ENCODE data around the gene E2F2. TPM values are rescaled to one million over a fixed set of nuclear protein-coding genes. Genes with fewer than 3 reads are reported as not detected.

Gene E2F2
- total RNA-seq, 1 experiment from 2014 or later, result 8.1 TPM

DNA sequence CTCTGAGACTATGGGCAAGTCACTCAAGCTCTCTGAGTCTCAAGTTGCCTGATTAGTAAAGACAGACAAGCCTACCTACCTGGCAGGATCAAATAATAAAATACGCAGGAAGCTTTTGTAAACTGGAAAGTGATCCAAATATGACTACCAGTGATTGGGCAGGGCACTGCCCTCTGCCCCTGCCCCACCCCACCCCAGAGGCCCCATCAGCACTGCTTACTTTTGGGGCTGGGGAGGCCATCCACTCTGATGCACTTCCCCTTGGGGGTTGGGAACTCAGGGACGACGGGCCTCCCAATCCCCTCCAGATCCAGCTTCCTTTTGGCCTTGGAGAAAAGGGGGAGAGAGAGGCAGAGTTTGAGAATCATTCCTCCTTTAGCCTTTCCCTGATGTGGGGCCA is 6.9 kb downstream of the E2F2 start:
- no peaks in the 10 kb centered on the region for H3K9me3 Mint-ChIP-seq (ENCODE audit: low read depth, unreplicated experiment)
- H3K36me3 Mint-ChIP-seq (ENCODE audit: insufficient read depth, unreplicated experiment), result peaks cover 6% of the 10 kb centered on the region
- H3K4me3 Mint-ChIP-seq (ENCODE audit: low read depth, unreplicated experiment), result no peak overlapping the region
- BruUV-seq (replicated peaks), result no TSS peak
- intact Hi-C loops (cut with micrococcal nuclease; ENCODE audit: unreplicated experiment), result no loop called here
- TF ChIP-seq, protein P1, sequence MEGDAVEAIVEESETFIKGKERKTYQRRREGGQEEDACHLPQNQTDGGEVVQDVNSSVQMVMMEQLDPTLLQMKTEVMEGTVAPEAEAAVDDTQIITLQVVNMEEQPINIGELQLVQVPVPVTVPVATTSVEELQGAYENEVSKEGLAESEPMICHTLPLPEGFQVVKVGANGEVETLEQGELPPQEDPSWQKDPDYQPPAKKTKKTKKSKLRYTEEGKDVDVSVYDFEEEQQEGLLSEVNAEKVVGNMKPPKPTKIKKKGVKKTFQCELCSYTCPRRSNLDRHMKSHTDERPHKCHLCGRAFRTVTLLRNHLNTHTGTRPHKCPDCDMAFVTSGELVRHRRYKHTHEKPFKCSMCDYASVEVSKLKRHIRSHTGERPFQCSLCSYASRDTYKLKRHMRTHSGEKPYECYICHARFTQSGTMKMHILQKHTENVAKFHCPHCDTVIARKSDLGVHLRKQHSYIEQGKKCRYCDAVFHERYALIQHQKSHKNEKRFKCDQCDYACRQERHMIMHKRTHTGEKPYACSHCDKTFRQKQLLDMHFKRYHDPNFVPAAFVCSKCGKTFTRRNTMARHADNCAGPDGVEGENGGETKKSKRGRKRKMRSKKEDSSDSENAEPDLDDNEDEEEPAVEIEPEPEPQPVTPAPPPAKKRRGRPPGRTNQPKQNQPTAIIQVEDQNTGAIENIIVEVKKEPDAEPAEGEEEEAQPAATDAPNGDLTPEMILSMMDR (IDR thresholded peaks at IDR 0.05; ENCODE audit: unreplicated experiment), result no peak
- CTCF ChIA-PET, result interaction anchor here (0.6 to 1.5 kb wide), 3 partner anchors 21 to 113 kb away, joined by 3 to 7 read pairs (median 4); no protein-coding TSS in a partner anchor
- H3K27me3 Mint-ChIP-seq (ENCODE audit: unreplicated experiment), result no peaks in the 10 kb centered on the region
- peaks cover 32% of the 10 kb centered on the region for H3K4me1 Mint-ChIP-seq (ENCODE audit: low read depth, unreplicated experiment)
- H3K27ac Mint-ChIP-seq (ENCODE audit: unreplicated experiment), result no peak overlapping the region
- DNase-seq, result no peak

DNA sequence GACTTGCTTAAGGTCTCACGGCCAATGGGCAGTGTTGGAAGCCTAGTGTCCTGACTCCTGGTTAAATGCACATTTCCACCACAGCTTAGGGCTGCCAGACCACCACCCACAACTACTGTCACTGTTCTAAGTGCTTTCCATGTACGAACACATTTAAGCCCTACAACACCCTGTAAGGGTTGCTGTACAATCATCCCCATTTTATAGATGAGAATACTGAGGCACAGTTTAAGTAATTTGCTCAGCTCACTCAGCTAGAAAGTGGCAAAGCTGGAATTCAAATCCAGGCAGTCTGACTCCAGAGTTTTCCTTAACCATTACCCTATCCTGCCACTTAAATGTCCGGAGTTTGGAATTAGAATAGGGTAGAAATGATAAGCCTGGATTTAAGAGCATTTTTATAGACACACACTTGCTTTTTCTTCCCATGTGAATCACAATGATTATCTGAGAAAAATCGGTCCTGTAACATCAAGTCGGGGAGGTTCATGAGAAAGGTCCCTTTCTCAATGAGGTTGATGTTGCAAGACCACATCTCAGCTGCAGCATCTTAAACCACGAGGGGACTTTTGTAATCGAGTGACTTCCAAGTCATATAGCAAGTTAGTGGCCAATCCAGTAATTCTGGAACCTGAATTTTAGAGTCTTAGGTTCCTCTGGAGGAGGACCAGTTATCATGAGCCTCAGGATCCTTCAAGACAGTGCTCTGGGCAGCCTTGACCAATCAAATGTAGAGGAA is 8.6 kb downstream of the E2F2 start:
- no peak for DNase-seq

DNA sequence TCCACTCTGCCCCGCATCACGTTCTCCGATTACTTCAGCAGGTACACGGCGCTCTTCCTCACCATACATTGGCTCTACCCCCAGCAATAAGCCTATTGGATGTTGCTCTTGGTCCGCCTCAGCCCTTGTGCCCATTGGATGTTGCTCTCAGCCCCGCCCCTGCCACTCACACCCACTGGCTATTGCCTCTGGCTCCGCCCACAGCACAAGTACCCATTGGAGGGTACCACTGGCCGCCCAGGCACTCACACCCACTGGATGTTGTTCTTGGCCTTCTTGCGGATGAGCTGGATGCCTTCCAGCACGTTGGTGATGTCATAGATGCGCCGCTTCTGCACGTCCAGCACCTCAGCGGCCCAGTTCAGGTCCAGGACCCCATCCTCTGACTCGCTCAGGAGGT is 9.4 kb downstream of the E2F2 start:
- Mint-ChIP-seq H3K4me1 (ENCODE audit: low read depth, unreplicated experiment) (peaks cover 16% of the 10 kb centered on the region), H3K27ac (ENCODE audit: unreplicated experiment) (no peak overlapping the region), H3K36me3 (ENCODE audit: insufficient read depth, unreplicated experiment) (peaks cover 4% of the 10 kb centered on the region), H3K27me3 (ENCODE audit: unreplicated experiment) (no peaks in the 10 kb centered on the region), H3K9me3 (ENCODE audit: low read depth, unreplicated experiment) (no peaks in the 10 kb centered on the region), H3K4me3 (ENCODE audit: low read depth, unreplicated experiment) (no peak overlapping the region)
- TF ChIP-seq, protein P1 (IDR thresholded peaks at IDR 0.05; ENCODE audit: unreplicated experiment), result no peak
- no TSS peak for BruUV-seq (replicated peaks)
- intact Hi-C loops (cut with micrococcal nuclease; ENCODE audit: unreplicated experiment), result no loop called here
- CTCF ChIA-PET, result no interaction called here
- no peak for DNase-seq

More for the DNA sequence above, 8.6 kb downstream of the E2F2 start:
- intact Hi-C loops (cut with micrococcal nuclease; ENCODE audit: unreplicated experiment), result no loop called here
- Mint-ChIP-seq H3K36me3 (ENCODE audit: insufficient read depth, unreplicated experiment) (peaks cover 4% of the 10 kb centered on the region), H3K4me1 (ENCODE audit: low read depth, unreplicated experiment) (peaks cover 20% of the 10 kb centered on the region), H3K9me3 (ENCODE audit: low read depth, unreplicated experiment) (no peaks in the 10 kb centered on the region), H3K27ac (ENCODE audit: unreplicated experiment) (no peak overlapping the region), H3K27me3 (ENCODE audit: unreplicated experiment) (no peaks in the 10 kb centered on the region), H3K4me3 (ENCODE audit: low read depth, unreplicated experiment) (no peak overlapping the region)
- BruUV-seq (replicated peaks), result no TSS peak
- CTCF ChIA-PET, result interaction anchor here (0.7 kb wide), 1 partner anchor 56 kb away, joined by 3 read pairs; no protein-coding TSS in a partner anchor
- TF ChIP-seq, protein P1 (IDR thresholded peaks at IDR 0.05; ENCODE audit: unreplicated experiment), result no peak

DNA sequence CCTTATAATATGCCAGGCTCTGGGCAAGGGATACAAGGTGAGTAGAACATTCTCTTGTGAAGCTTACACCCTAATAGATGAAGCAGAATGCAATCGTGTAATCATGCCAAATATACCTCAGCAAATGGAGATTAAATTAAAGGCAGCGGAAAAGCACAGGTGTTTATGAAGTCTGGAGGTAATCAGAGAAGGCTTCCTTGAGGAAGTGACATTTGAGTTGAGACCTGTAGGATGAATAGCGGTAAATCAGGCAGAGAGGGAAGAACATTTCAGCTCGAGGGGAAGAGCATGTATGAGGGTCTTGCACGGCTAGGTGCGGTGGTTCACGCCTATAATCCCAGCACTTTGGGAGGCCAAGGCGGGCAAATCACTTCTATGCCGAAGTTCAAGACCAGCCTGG is 13.5 kb downstream of the E2F2 start:
- Mint-ChIP-seq H3K4me3 (ENCODE audit: low read depth, unreplicated experiment) (no peak overlapping the region), H3K27ac (ENCODE audit: unreplicated experiment) (no peak overlapping the region), H3K9me3 (ENCODE audit: low read depth, unreplicated experiment) (no peaks in the 10 kb centered on the region), H3K36me3 (ENCODE audit: insufficient read depth, unreplicated experiment) (peaks cover 11% of the 10 kb centered on the region), H3K27me3 (ENCODE audit: unreplicated experiment) (no peaks in the 10 kb centered on the region), H3K4me1 (ENCODE audit: low read depth, unreplicated experiment) (no peaks in the 10 kb centered on the region)
- TF ChIP-seq, protein P1 (IDR thresholded peaks at IDR 0.05; ENCODE audit: unreplicated experiment), result no peak
- CTCF ChIA-PET, result no interaction called here
- no peak for DNase-seq
- BruUV-seq (replicated peaks), result no TSS peak
- intact Hi-C loops (cut with micrococcal nuclease; ENCODE audit: unreplicated experiment), result no loop called here
